Colonic mucosa (tissue), 4 donors: ENCODE measurements around the gene TPRN. TPM values are rescaled to one million over a fixed set of nuclear protein-coding genes. Genes with fewer than 3 reads are reported as not detected.

Experiments
- DNase-seq: peaks from one replicate; pipeline ENCODE4 v3.0.0-alpha.2; 2020
- H3K27ac ChIP-seq: fragments of 200-600 bp; one replicate; pipeline ENCODE4 v1.8.0; 2021
- H3K27me3 ChIP-seq: fragments of 200-600 bp; one replicate; pipeline ENCODE4 v1.8.0; 2021
- H3K36me3 ChIP-seq: fragments of 200-600 bp; one replicate; pipeline ENCODE4 v1.8.0; 2021
- H3K4me1 ChIP-seq: fragments of 200-600 bp; one replicate; pipeline ENCODE4 v1.8.0; 2021; ENCODE audit warnings: mild to moderate bottlenecking
- H3K4me3 ChIP-seq: fragments of 200-600 bp; one replicate; pipeline ENCODE4 v1.8.0; 2021
- H3K9ac ChIP-seq, 2 donors: one replicate each; pipeline ENCODE4 v1.7.0; 2013; ENCODE audit warnings: control low read depth in 2 of 2, low read depth in 2 of 2, low read length in 2 of 2
- H3K9me3 ChIP-seq: fragments of 200-600 bp; one replicate; pipeline ENCODE4 v1.8.0; 2021
- intact Hi-C: fragments of 100-400 bp; cut with DNase I; formaldehyde crosslinking; loops from one replicate; pipeline ENCODE4 v1.14.1; 2022
- total RNA-seq, 2 donors: library from RNA; stranded (reverse); fragmentation: NEBNext Ultra II Directional in 1 of 2; extraction: Animal tissue kit (Norgen Biotek cat#: 25700) in 1 of 2; gene quantifications; one replicate each; pipeline ENCODE4 v1.2.1, GENCODE V29; 2021
- TF ChIP-seq, protein P1 (sequence below): fragments of 200-600 bp; IDR thresholded peaks from one replicate; pipeline ENCODE4 v1.8.0; 2022; ENCODE audit warnings: antibody characterized with exemption, mild to moderate bottlenecking
- donor health status: healthy.
- donor health status: DM: no; HTN: no; CAD: no.
- donor health status: DM: no; HTN: no; CAD: no.

Gene TPRN, protein sequence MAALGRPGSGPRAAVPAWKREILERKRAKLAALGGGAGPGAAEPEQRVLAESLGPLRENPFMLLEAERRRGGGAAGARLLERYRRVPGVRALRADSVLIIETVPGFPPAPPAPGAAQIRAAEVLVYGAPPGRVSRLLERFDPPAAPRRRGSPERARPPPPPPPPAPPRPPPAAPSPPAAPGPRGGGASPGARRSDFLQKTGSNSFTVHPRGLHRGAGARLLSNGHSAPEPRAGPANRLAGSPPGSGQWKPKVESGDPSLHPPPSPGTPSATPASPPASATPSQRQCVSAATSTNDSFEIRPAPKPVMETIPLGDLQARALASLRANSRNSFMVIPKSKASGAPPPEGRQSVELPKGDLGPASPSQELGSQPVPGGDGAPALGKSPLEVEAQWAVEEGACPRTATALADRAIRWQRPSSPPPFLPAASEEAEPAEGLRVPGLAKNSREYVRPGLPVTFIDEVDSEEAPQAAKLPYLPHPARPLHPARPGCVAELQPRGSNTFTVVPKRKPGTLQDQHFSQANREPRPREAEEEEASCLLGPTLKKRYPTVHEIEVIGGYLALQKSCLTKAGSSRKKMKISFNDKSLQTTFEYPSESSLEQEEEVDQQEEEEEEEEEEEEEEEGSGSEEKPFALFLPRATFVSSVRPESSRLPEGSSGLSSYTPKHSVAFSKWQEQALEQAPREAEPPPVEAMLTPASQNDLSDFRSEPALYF
- total RNA-seq, result 100 to 1,000 TPM in 1 of 2 donors, 10 to 100 TPM in 1; 83.1 to 124 TPM

DNA sequence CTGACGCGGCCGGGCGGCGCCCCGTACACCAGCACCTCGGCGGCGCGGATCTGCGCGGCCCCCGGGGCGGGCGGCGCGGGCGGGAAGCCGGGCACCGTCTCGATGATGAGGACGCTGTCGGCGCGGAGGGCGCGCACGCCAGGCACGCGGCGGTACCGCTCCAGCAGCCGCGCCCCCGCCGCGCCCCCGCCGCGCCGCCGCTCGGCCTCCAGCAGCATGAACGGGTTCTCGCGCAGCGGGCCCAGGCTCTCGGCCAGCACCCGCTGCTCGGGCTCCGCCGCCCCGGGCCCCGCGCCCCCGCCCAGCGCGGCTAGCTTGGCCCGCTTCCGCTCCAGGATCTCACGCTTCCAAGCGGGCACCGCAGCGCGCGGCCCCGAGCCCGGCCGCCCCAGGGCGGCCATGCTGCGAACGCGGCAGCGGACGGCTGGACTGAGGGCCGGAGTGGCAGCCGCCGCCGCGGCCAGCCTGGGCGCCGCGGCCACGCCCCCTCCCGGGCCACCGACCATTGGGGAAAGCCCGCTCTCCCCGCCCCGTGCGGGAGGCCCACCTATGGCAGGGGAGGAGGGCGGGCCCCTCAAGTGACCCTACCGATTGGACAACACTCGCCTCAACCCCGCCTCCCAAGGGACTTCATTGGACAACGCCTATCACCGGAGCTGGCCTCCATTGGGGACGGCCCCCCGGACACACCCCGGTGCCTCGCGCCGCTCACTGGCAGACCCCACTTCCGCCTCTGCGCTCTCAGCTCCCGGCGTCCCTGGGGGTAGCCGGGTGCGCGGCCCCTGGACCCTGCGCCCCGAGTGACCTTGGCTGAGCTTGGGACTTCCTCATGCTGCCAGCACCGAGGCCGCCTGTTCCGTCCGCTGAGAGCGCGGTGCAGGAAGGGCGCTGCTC is at the start of gene TPRN:
TSS of gene TPRN (minus strand) at position 431 of the 894 bp plus-strand sequence. CDS start at position 401, 30 bp downstream.
- peak within 1 kb of the TSS; percentile 87 to 92 for H3K9ac ChIP-seq
- no peaks in the 10 kb centered on the region for H3K36me3 ChIP-seq
- peak; percentile 99 for DNase-seq
- H3K4me1 ChIP-seq, result peaks cover 30% of the 10 kb centered on the region
- TF ChIP-seq, protein P1, sequence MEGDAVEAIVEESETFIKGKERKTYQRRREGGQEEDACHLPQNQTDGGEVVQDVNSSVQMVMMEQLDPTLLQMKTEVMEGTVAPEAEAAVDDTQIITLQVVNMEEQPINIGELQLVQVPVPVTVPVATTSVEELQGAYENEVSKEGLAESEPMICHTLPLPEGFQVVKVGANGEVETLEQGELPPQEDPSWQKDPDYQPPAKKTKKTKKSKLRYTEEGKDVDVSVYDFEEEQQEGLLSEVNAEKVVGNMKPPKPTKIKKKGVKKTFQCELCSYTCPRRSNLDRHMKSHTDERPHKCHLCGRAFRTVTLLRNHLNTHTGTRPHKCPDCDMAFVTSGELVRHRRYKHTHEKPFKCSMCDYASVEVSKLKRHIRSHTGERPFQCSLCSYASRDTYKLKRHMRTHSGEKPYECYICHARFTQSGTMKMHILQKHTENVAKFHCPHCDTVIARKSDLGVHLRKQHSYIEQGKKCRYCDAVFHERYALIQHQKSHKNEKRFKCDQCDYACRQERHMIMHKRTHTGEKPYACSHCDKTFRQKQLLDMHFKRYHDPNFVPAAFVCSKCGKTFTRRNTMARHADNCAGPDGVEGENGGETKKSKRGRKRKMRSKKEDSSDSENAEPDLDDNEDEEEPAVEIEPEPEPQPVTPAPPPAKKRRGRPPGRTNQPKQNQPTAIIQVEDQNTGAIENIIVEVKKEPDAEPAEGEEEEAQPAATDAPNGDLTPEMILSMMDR, result no peak
- no peaks in the 10 kb centered on the region for H3K9me3 ChIP-seq
- peak within 1 kb of the TSS; percentile 50 for H3K4me3 ChIP-seq
- intact Hi-C loops, result no loop called here
- peak within 1 kb of the TSS; percentile 90 for H3K27ac ChIP-seq
- H3K27me3 ChIP-seq, result no peaks in the 10 kb centered on the region

DNA sequence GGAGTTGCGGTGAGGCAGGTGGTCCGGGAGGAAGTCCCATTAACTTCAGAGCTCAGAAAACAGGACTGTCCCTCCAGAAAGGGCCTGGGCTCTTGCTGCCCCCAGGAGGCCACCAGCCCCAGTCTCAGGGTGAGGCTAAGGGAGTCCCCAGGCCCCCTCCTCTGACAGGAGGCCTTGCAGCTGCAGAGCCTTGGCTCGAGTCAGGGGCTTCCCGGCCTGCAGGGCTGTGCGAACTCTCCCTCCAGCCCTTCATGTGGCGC is 47.3 kb upstream of the TPRN start:
- H3K27ac ChIP-seq, result no peak overlapping the region
- no peak overlapping the region for H3K4me3 ChIP-seq
- peaks cover 7% of the 10 kb centered on the region for H3K36me3 ChIP-seq
- TF ChIP-seq, protein P1, result no peak
- intact Hi-C loops, result no loop called here
- no peak overlapping the region for H3K9ac ChIP-seq
- H3K9me3 ChIP-seq, result no peaks in the 10 kb centered on the region
- no peak for DNase-seq
- no peaks in the 10 kb centered on the region for H3K27me3 ChIP-seq
- peaks cover 4% of the 10 kb centered on the region for H3K4me1 ChIP-seq

DNA sequence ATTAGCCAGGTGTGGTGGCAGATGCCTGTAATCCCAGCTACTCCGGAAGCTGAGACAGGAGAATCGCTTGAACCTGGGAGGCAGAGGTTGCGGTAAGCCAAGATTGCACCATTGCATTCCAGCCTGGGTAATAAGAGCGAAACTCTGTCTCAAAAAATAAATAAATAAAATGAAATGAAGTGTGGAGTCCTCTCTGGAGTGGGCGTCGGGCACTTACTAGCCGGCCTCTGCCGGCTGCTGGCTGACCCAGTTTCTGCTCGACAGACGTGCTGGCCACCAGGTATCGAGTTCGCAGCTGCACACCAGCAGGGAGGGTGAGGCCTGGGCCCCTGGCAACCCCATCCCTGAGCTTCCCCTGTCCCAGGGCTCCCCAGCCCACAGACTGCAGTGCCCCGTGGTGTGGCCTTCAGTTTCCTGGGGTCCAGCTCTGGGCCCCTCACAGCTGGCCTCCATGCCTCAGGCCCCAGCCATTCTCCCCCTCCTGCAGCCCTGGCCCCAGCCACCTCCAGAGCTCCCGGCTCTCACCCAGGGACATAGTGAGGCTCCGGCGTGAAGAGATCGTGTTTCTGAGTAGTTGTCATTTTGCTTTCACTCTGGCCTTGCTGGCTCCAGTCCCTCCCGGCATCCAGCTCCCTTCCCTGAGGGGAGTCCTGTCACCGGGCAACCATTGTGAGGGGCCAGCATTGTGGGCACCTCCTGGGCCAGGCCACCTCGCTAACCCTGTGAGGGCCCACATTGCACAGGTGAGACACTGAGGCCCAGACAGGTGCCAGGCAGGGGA is 46.8 kb upstream of the TPRN start:
- no peak overlapping the region for H3K9ac ChIP-seq

DNA sequence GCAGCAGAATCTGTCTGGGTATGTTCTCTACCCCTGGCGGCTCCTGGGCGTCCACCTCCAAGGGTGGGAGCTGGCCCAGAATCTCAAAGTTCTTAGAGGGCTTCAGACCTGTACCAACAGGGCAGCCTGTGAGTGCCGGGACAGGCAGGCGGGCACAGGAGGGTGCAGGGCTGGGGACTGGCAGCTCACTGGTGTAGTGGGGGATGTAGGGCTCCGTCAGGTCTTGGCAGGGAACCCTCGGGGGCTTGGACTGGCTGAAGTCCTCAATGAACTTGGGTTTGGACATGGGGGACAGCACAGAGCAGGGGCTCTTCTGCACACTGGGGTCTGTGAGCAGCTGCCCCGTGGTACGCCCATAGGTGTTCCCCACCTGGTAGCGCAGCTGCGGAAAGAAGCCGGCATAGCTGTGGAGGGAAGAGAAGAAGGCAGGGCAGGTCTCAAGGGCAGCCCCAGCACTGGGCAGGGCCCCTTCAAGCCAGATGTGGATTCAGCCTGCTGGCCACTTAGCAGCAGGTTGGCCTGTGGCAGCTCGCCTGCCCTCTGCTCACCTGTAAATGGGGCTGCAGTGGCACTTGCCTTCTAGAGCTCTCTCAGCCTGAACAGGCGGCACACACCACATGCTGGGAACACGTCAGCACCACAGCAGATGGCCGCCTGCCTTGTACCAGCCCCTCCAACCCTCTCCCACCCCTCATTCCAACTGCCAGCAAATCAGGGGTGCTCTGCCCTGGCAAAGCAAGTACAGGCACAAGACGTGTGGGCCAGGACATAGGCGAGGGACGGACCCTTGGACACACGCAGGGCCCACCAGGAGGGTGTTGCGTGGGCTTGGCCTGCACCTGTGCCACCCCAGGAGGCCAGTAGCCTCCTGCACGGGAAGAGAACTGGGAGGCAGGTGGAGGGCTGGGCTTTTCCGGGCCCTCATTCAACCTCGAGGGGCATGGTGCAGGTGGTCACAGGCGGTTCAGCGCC is 45.2 kb upstream of the TPRN start:
- Histone ChIP-seq H3K4me3 (no peak overlapping the region), H3K27me3 (no peaks in the 10 kb centered on the region), H3K27ac (no peak overlapping the region), H3K9me3 (no peaks in the 10 kb centered on the region), H3K4me1 (peaks cover 13% of the 10 kb centered on the region), H3K36me3 (peaks cover 10% of the 10 kb centered on the region), H3K9ac (no peak overlapping the region)
- no peak for DNase-seq
- TF ChIP-seq, protein P1, result no peak
- intact Hi-C loops, result no loop called here

More for the DNA sequence above, 46.8 kb upstream of the TPRN start:
- H3K27ac ChIP-seq, result no peak overlapping the region
- intact Hi-C loops, result no loop called here
- no peak overlapping the region for H3K4me3 ChIP-seq
- H3K4me1 ChIP-seq, result peaks cover 9% of the 10 kb centered on the region
- H3K27me3 ChIP-seq, result no peaks in the 10 kb centered on the region
- H3K36me3 ChIP-seq, result peaks cover 10% of the 10 kb centered on the region
- TF ChIP-seq, protein P1, result no peak
- DNase-seq, result no peak
- H3K9me3 ChIP-seq, result no peaks in the 10 kb centered on the region
